GM08714 (cell line): ENCODE measurements around the gene IQCF5.
"Not testable (repeated sequence)": the region's sequence is repeated elsewhere in the genome, so short reads cannot be mapped to it uniquely, and the experiment has no call there.

Source experiments
- H3K4me3 ChIP-seq: fragments of 200-500 bp; sonication (Bioruptor generic); 2 replicates; pipeline ENCODE4 v1.5.1; 2014; ENCODE audit warnings: mild to moderate bottlenecking, low read length, inconsistent platforms
- ZNF274 ChIP-seq: IDR thresholded peaks from 2 replicates; pipeline ENCODE4 v1.6.1; 2012; ENCODE audit warnings: mild to moderate bottlenecking, low read depth, low read length

IQCF5 gene

DNA sequence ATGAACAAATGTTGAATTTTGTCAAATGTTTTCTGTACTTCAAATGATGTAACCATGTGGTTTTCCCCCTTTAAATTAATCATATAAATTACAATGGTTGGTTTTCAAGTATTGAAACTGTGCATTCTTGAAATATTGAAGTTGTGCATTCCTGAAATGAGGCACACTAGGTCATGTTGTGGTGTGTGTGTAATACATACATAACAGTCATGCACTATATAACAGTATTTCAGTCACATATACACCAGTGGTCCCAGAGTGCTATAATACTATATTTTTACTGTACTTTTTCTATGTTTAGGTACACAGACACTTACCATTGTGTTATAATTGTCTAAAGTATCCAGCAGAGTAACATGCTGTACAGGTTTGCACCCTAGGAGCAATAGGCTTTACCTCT, 11.0 kb upstream of the IQCF5 start:
- TF ChIP-seq ZNF274 = no peak

DNA sequence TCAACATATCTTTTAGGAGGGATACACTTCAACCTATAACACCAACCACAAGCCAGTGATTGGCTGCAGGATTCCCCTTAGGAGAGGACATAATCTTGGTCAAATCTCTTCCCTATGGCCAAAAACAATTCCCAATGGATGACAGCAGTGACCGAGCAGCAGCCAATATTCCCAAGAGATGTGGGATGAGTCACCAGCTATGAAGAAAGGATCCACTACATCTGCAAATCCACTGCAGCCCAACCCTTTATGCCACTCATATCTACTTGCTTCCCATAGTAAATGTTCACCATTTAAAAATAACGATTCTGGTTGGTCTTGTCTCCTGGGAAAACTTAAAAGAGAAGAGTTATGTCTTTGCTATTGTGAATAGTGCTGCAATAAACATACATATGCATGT, 4.5 kb upstream of the IQCF5 start:
- H3K4me3 ChIP-seq = no peak overlapping the region
- TF ChIP-seq ZNF274 = no peak

More for the DNA sequence above, 11.0 kb upstream of the IQCF5 start:
- no peak overlapping the region for H3K4me3 ChIP-seq

DNA sequence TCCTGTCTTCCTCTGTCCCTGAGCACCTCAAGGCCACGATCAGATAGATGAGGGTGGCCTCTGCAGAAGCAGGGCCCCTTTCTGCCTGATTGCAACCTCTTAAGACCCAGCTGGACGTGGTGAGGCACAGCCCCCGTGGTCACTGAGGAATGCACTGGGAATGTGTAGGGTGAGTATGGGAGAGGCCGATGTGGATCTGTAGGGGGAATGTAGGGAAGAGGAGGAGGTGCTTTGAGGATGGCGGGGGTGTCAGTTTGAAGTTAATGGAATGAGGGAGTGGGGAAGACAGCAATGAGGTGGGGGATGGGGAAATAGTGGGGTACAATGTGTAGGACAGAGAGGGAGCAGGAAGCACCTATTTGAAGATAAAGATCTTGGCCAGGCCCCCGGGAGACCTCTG, 785 bp upstream of the IQCF5 start:
- H3K4me3 ChIP-seq = no peak overlapping the region
- TF ChIP-seq ZNF274 = no peak

DNA sequence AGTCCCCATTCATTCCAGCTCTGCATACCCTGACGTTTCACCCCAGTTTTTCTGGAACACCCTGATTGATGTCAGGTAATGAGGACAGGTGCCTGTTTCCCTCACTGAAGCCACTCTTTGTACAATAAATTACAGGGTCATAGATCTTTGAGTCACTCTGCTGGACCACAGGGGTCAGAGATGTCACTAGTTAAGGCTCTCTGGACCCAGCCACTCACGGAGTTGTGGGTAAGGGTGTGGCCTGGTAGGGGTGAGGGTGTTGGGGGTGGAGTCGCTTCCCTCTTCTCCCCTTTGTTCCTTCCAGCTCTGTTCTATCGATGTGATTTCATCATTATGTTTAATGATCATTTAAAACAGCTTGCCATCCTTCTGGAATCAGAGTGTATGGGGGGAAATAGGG, 512 bp downstream of the IQCF5 start:
- no peak overlapping the region for H3K4me3 ChIP-seq
- no peak for TF ChIP-seq ZNF274

DNA sequence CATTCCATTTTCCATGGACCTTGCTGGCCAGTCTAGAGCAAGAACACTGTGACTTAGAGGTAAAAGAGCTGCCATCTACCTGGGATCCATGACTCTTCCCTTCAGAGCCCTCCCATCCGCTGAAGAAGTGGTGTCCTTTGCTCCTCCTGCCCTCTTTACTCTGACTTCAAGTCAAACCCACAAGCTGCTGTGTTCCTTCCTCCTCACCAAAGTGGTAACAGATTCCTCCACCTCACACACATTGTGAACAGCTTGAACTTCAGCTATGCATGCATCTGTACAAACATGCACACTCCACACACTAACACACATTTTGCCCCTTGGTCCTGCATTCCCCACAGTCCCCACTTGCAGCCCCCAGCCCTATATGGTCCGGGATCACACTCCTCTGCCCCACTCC, 990 bp downstream of the IQCF5 start:
- no peak for TF ChIP-seq ZNF274
- H3K4me3 ChIP-seq = no peak overlapping the region

DNA sequence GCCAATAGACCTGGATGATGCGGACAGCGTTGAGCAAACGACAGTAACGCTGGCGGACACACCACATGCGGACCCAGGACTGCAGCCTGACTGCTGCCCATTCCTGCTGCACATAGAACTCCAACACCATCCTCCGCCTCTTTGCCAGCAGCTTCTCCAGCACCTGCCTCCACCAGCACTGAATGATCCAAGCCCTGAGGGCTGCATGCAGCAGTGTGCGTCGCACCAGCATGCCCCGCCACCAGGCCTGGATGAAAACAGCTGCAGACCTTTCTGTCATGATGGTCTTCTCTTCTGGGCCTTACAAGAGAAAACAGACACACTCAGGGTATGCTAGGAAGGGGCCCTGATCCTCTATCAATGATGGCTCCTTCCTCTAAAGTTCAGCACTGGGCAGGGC, 1.5 kb downstream of the IQCF5 start:
- TF ChIP-seq ZNF274 = no peak
- H3K4me3 ChIP-seq = no peak overlapping the region

DNA sequence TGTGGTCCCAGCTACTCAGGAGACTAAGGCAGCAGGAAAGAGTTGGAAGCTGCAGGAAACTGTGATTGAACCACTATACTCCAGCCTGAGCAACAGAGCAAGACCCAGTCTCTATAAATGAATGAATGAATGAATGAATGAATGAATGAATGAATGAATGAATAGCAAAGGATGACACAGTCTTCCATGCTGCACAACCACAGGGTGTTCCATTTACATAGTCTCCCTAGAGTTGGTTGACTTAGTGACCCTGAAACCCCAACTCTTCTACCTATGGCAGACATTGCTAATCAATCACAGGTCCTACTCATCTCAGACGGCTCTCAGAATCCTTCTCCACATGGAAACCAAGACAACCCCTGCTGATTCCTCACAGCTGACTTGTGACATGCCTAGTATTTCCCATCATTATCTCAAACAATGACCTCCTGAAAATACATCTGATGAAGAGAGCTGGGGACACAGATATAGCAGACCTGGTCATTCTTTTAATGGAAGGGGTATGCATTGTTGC, 2.1 kb downstream of the IQCF5 start:
- no peak for TF ChIP-seq ZNF274

DNA sequence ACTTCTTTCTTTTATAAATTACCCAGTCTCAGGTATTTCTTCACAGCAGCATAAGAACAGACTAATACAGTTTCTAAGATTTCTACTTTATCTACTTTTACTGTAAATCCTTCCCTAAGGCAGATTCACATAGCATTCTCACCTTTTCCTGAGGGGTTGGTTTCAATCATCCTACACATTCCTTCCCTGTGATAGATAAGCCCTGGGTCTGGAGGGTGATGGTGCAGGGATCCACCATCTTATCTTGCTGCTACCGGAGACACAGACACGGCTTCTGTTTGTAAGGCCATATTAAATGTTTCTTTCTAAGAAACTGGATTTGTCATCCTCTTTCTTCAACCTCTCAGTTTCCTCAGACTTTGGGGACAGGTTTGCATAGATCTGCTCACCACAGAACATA, 6.1 kb downstream of the IQCF5 start:
- H3K4me3 ChIP-seq = no peak overlapping the region

More for the DNA sequence above, 2.1 kb downstream of the IQCF5 start:
- no peak overlapping the region for H3K4me3 ChIP-seq

DNA sequence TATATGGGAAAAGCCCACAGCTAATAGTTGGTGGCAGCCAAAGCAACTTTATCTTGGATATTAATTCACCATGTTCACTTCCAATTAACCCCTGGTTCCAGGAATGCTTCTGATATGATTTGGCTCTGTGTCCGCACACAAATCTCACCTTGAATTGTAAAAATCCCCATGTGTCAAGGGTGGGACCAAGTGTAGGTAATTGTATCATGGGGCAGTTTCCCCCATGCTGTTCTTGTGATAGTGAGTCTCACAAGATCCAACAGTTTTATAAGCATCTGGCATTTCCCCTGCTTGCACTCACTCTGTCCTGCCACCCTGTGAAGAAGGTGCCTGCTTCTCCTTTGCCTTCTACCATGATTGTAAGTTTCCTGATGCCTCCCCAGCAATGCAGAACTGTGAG, 6.5 kb downstream of the IQCF5 start:
- not testable (repeated sequence) for H3K4me3 ChIP-seq

More for the DNA sequence above, 6.1 kb downstream of the IQCF5 start:
- TF ChIP-seq ZNF274 = no peak

DNA sequence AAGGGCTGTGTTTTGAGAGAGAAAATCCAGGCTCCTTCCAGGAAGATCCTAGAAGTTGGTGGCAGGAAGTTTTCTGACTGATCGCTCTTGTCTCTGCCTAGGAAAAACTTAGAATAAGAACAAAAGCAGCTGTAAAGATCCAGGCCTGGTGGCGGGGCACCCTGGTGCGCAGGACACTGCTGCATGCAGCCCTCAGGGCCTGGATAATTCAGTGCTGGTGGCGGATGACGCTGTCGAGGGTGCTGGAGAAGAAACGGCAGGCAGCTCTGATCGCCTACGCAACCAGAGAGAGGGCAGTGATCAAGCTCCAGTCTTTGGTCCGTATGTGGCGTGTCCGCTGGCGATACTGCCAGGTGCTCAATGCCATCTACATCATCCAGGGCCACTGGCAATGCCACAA, 12.5 kb downstream of the IQCF5 start:
- no peak overlapping the region for H3K4me3 ChIP-seq
- no peak for TF ChIP-seq ZNF274

DNA sequence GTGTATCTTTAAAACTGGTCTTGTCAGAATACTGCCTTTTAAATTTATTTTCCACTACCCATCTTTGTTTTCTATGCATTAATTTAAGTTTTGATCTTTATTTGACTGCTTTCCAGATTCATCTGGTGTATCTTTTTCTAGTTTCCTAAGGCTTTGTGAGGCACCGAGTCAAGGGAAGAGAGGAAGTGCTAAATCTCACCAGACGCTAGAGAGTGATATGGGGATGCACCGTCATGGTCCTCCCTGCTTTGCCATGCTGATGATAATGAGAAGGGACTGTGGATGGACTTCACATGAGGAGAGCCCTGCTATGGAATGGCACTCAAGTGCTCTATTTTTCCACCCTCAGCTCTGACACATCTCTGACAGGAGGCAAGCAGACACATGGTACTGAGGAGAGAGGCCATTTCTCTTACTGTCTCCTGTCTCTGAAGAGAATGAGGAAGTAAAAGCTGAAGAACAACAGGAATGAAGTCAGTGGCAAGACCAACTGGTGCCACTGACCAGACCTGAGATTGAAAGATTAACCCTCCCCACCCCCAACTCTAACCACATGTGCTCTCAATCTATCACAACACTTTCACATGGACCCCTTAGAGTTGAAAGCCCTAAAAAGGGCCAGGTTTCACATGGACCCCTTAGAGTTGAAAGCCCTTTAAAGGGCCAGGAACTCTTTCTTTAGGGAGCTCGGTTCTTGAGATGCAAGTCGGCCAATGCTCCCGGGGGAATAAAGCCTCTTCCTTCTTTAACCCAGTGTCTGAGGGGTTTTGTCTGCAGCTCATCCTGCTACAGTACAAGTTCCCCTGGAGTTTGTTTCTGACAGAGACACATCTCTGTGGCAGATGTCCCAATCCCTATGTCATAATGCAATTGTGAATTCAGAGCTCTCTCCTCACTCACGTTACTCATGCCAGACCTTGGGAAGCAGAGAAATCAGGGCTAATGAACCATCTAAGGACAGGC, 14.4 kb downstream of the IQCF5 start, which contains the start of gene IQCF2:
Gene IQCF2 (plus strand): TSS at position 913 of the 963 bp plus-strand sequence. CDS start 52 bp downstream, outside the sequence.
- H3K4me3 ChIP-seq = no peak within 1 kb of the TSS
- no peak for TF ChIP-seq ZNF274

DNA sequence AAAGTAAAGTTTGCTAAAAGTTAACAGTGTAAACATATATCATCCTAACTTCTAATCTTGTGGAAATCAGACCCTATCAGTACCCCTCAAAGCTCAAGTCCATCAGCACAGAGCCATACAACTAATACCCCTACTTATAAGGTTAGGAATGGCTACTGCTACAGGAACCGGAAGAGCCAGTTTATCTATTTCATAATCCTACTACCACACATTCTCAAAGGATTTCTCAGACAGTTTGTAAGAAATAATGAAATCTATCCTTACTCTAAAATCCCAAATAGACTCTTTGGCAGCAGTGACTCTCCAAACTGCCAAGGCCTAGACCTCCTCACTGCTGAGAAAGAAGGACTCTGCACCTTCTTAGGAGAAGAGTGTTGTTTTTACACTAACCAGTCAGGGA, 20.0 kb downstream of the IQCF5 start:
- not testable (repeated sequence) for H3K4me3 ChIP-seq

DNA sequence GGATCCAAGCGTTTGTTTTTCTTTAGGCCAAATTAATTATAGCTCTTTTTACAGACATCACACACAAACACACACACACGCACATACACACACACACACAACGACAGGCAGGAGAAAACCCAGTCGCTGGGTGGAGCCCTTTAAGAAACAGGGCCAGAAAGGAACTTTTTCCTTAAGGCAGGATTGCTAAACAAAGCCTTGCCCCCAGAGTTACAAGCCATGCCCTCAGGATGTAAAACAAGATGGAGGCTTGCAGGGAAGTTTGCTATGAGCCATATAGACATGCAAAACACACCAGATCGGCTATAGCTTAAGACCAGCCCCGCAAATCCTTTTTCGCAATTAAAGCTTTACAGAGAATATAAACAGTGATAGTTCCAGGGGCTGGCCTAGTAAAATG, 30.3 kb downstream of the IQCF5 start:
- H3K4me3 ChIP-seq = no peak overlapping the region
- no peak for TF ChIP-seq ZNF274

DNA sequence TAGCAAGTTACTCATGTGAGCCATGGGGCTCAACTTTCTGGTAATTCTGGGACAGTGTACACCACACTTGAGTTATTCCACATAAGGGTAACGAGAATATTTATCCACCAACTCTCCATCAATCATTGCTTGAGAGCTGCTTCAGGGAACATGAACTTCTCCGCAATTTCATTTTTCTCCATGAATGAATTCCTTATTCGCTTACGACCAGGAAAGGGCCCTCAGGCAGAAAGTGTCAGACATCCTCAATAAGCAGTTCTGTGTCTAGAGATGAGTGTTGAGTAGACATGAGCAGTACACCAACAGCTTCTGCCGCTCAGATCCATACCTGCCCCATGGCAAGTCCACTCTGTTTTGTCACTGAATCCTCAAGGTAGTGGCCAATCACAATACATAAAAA, 38.8 kb downstream of the IQCF5 start:
- H3K4me3 ChIP-seq = no peak overlapping the region
- TF ChIP-seq ZNF274 = no peak

DNA sequence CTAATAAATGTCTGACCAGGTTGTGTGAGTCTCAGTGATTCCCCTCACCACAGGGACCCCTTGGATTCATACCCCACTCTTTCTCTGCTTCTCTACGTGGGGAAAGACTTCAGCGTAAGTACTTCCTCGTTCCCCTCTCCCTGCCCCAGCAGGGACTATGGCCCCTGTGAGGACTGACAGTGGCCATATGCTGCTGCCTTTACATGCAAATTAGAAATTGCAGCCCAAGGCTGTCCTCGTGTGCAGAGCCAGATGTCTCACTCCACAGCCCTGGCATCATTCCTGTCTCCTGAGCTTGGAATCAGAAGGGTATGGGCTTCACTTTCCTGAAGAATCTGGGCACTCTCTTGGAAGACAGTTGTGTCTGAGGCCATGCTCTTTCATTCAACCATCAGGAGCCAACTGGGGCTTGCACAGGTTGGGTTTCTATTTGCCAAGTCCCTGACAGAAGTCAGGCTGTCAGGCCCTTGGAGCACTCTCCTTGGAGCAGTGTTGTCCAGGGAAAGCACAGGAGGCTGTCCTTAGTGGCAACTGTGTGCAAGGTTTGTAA, 44.5 kb downstream of the IQCF5 start:
- no peak for TF ChIP-seq ZNF274
- H3K4me3 ChIP-seq = no peak overlapping the region
